ENCODE results near the gene GFRA1.

The GFRA1 gene

DNA sequence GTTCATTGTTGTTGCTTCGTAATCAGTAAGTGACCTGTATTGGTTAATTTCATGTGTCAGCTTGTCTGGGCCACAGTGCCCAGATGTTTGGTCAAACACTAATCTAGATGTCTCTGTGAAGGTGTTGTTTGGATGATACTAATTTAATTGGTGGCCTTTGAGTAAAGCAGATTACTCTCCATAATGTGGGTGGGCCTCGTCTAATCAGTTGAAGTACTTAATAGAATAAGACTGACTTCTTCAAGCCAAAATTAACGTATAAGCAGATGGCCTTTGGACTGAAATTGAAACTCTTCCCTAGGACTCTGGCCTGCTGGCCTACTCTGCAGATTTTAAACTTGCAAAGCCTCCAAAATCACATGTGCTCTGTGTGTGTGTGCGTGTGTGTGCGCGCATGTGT, 245.7 kb downstream of the GFRA1 start:
- DNase-seq (ENCODE audit: low read depth) = no peak
- no peak for TF ChIP-seq POLR2A (IDR thresholded peaks at IDR 0.05; ENCODE audit: extremely low read depth, insufficient read length)
- TF ChIP-seq, protein P1, sequence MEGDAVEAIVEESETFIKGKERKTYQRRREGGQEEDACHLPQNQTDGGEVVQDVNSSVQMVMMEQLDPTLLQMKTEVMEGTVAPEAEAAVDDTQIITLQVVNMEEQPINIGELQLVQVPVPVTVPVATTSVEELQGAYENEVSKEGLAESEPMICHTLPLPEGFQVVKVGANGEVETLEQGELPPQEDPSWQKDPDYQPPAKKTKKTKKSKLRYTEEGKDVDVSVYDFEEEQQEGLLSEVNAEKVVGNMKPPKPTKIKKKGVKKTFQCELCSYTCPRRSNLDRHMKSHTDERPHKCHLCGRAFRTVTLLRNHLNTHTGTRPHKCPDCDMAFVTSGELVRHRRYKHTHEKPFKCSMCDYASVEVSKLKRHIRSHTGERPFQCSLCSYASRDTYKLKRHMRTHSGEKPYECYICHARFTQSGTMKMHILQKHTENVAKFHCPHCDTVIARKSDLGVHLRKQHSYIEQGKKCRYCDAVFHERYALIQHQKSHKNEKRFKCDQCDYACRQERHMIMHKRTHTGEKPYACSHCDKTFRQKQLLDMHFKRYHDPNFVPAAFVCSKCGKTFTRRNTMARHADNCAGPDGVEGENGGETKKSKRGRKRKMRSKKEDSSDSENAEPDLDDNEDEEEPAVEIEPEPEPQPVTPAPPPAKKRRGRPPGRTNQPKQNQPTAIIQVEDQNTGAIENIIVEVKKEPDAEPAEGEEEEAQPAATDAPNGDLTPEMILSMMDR (IDR thresholded peaks at IDR 0.05; ENCODE audit: low read depth, low read length) = no peak
- no peak for TF ChIP-seq MYC (IDR thresholded peaks at IDR 0.05; ENCODE audit: low read depth, low read length)
- TF ChIP-seq, protein P2, sequence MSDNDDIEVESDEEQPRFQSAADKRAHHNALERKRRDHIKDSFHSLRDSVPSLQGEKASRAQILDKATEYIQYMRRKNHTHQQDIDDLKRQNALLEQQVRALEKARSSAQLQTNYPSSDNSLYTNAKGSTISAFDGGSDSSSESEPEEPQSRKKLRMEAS (IDR thresholded peaks at IDR 0.05; ENCODE audit: low read depth, low read length) = no peak

DNA sequence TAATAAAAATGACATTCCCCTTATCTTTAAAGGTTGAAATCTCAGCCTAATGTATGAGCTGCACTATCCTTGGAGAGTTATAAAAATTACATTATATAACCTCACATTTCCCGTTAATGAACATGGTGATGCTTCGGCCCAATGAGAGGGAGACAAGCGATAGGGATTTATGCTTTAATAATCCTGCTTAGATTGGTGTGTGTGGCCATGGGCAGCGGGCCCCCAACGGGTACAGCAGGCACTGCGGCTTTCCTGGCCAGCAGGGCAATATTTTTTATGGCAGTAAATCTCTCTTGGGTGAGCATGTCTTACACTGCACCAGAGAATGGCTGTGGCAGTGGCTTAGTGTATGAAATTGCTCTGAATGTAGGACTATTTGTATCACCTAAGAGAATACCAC, 246.3 kb downstream of the GFRA1 start:
- H3K4me3 ChIP-seq (ENCODE audit: low read depth, low read length) = no peak overlapping the region
- TF ChIP-seq POLR2A (IDR thresholded peaks at IDR 0.05; ENCODE audit: extremely low read depth, insufficient read length) = no peak
- TF ChIP-seq, protein P1 (IDR thresholded peaks at IDR 0.05; ENCODE audit: low read depth, low read length) = no peak
- TF ChIP-seq, protein P2 (IDR thresholded peaks at IDR 0.05; ENCODE audit: low read depth, low read length) = no peak
- no peak for DNase-seq (ENCODE audit: low read depth)

More for the DNA sequence above, 245.7 kb downstream of the GFRA1 start:
- H3K4me3 ChIP-seq (ENCODE audit: low read depth, low read length) = no peak overlapping the region

- TF ChIP-seq, protein P1 (IDR thresholded peaks at IDR 0.05; ENCODE audit: low read depth, low read length) = no peak
- no peak for TF ChIP-seq MYC (IDR thresholded peaks at IDR 0.05; ENCODE audit: low read depth, low read length)
- no peak for TF ChIP-seq POLR2A (IDR thresholded peaks at IDR 0.05; ENCODE audit: extremely low read depth, insufficient read length)
- TF ChIP-seq, protein P2 (IDR thresholded peaks at IDR 0.05; ENCODE audit: low read depth, low read length) = no peak
- H3K4me3 ChIP-seq (ENCODE audit: low read depth, low read length) = no peak overlapping the region
- no peak for DNase-seq (ENCODE audit: low read depth)
Measured at GRCh38 chr10:116026315-116026714, 246.7 kb downstream of the GFRA1 start.

GRCh38 chr10:116024271-116024878, 248.6 kb downstream of the GFRA1 start:
- H3K4me3 ChIP-seq (ENCODE audit: low read depth, low read length) = no peak overlapping the region
- DNase-seq (ENCODE audit: low read depth) = no peak
- TF ChIP-seq, protein P2 (IDR thresholded peaks at IDR 0.05; ENCODE audit: low read depth, low read length) = no peak
- no peak for TF ChIP-seq MYC (IDR thresholded peaks at IDR 0.05; ENCODE audit: low read depth, low read length)
- TF ChIP-seq POLR2A (IDR thresholded peaks at IDR 0.05; ENCODE audit: extremely low read depth, insufficient read length) = no peak
- TF ChIP-seq, protein P1 (IDR thresholded peaks at IDR 0.05; ENCODE audit: low read depth, low read length) = no peak

GRCh38 chr10:116017405-116017804, 255.6 kb downstream of the GFRA1 start:
- no peak overlapping the region for H3K4me3 ChIP-seq (ENCODE audit: low read depth, low read length)
- no peak for DNase-seq (ENCODE audit: low read depth)
- no peak for TF ChIP-seq MYC (IDR thresholded peaks at IDR 0.05; ENCODE audit: low read depth, low read length)
- no peak for TF ChIP-seq POLR2A (IDR thresholded peaks at IDR 0.05; ENCODE audit: extremely low read depth, insufficient read length)
- TF ChIP-seq, protein P2 (IDR thresholded peaks at IDR 0.05; ENCODE audit: low read depth, low read length) = no peak
- TF ChIP-seq, protein P1 (IDR thresholded peaks at IDR 0.05; ENCODE audit: low read depth, low read length) = no peak

All from NB4 (cell line).